SIG-M5 treated with dmso at 0.1 percent for 504 hours (cell line): ENCODE data around the gene PKN3.

Source experiments
- DNase-seq: peaks from one replicate; lab custom pipeline; 2025; ENCODE audit not compliant: unreplicated experiment; lab: John Stamatoyannopoulos, UW

PKN3 gene

DNA sequence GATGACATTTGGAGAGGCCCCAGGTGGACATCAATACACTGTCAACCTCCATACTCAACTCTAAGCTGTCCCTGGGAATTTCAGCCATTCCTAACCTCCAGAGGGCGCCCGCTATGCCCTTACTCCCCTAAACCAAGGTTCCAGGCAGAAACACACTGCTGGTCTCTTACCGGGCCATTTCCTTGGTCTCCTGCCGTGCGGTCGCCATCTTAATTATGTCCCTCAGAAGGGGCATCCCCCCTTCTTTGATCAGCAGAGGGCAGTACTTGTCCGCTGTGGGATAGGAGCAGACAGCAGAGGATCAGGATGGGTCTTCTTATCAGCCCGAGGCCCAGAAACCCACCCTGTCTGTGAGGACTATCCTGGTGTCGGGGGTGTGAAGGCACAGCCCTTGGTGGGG, 31.0 kb downstream of the PKN3 start:
- DNase-seq: peak; percentile 82

GRCh38 chr9:128735373-128735772, 33.1 kb downstream of the PKN3 start:
- no peak for DNase-seq

GRCh38 chr9:128742401-128742800, 40.1 kb downstream of the PKN3 start:
- DNase-seq: no peak

- DNase-seq: no peak
These were observed 41.1 kb downstream of the PKN3 start for GRCh38 chr9:128743421-128743820.

- no peak for DNase-seq
These were observed 44.9 kb downstream of the PKN3 start for GRCh38 chr9:128747241-128747640.

- DNase-seq: no peak
These were observed 48.8 kb downstream of the PKN3 start for GRCh38 chr9:128750926-128751595.

DNA sequence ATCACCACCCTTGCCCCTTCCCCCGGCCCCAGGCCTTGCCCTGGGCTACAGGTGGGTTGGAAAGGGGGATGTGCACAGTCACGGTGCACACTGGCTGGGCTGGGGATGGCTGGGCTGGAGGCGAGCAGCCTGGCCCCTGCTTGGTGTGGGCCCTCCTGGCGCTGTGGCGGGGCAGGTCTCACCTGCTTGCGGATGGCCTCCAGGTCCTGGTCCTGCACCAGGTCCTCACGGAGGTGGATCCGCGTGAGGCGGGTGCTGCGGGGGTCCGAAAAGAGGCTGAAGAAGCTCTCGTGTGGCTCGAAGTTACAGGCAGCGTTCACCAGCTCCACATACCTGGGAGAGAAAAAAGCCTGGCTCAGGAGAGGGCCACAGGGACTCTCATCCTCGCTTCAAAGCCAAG, 51.3 kb downstream of the PKN3 start:
- DNase-seq: no peak

- no peak for DNase-seq
These were observed 55.3 kb downstream of the PKN3 start for GRCh38 chr9:128757602-128758001.

DNA sequence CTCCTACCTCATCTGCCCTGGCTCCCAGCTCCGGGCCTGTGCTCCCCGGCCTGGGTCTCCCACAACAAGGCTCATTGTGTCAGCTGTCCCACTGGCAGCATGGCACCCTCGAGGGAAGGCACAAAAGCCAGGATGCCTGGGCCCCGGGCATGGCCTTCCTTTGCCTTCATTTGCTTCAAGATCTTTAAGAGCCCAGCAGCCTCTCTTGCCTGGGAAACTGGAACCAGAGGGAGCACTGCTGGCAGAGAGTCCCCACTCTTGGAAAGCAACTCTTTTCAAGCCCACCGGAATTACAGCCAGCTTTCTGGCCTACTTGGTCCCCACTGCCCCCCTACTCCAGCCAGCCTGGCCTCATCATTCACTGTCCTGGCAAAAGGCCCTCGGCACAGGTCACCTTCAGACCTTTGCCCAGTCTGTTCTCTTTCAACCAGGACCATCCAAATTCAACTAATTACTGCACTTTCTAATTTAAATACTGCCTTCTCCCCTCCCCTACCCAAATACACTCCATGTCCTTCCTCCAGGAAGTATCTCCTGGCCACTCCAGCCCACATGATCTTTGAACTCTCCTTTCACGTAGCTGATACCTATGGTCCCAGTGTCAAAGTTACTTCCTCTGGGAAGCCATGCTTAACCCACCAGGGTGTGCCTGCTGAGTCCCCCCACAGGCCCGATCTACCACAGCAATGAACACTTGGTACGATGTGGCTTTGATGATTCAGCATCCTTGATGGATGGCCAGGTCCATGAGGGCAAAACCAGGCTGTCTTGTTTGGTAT, 60.6 kb downstream of the PKN3 start:
- DNase-seq: no peak

GRCh38 chr9:128764361-128764760, 62.1 kb downstream of the PKN3 start:
- no peak for DNase-seq

DNA sequence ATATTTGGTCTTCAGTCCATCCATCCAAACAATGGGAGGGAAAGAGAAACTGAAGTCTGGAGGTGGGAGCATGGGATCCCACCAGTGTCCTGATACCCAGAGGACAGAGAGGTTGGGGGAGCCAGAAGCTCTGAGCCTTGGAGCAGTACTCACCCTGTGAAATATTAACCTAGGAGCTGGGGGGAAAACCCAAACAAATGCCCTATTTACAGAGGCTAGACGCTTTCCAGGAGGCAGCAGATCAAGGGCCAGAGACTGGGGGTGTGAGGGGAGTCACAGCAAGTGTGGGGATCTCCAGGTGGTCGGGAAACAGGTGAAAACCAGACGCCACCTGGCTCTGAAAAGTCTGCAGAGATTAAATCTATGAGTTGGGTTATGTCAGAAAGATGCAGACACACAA, 63.2 kb downstream of the PKN3 start:
- DNase-seq: no peak

DNA sequence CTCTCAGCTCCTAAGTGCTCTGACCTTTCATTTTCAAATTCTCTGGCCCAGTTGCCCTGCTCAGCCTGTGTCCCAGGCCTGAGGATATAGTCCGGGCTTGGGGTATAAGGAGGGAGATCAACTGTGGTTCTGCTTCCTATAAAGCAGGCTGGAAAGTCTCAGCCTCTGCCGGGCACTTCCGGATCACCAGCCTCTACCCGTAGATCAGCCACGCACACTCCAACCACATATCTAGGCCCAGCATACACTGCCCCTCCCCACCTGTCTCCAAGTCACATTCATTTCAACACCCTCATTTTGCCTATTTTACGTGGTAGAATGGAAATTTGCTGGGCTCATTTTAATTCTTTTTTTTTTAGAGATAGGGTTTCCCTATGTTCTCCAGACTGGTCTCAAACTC, 66.3 kb downstream of the PKN3 start:
- DNase-seq: no peak
